Measurements from ENCODE around the gene NCCRP1.

The NCCRP1 gene

GRCh38 chr19:39165857-39166256 is 30.9 kb upstream of the NCCRP1 start:
- no peak for DNase-seq

- peak; percentile 78 for DNase-seq
These were observed 30.0 kb upstream of the NCCRP1 start for GRCh38 chr19:39166571-39167391.

DNA sequence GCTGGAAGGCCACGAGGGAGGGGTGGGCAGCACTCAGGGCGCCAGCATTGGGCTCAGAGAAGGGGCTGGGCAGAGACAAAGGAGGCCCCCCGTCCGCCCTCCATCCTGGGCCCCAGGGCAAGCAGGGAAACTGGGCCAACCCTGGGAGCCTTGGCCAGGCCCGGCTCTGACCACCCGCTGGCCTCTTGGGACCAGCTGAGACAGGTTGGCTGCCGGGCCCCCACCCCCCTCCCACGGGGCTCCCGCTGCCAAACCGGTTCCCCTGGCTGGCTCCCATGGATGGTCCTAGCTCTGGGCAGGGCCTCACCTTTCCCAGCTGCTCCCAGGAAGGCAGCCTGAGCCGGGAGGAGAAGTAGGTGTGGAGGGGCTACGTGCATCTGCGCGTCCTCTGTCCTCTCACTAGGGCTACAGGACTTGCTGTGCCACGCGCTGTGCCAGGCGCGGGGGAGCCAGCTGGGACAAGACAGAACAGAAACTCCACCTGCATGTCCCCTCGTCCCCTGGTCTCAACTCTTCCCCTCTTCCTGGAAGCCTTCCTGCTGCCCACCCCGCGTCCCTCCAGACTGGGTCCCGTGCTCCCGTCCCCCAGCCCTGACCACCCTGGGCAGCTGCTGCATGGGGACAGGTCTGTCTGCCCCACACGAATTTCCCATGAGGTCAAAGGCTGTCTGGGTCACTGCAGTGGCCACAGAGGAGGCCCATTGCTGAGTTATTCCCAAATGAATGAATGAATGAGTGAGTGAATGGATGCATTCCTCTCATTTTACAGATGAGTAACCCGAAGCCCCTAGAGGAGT is 29.1 kb upstream of the NCCRP1 start:
- DNase-seq: peak; percentile 64

GRCh38 chr19:39168258-39169142 is 28.3 kb upstream of the NCCRP1 start:
- no peak for DNase-seq

GRCh38 chr19:39169143-39169810 is 27.5 kb upstream of the NCCRP1 start:
- no peak for DNase-seq

DNA sequence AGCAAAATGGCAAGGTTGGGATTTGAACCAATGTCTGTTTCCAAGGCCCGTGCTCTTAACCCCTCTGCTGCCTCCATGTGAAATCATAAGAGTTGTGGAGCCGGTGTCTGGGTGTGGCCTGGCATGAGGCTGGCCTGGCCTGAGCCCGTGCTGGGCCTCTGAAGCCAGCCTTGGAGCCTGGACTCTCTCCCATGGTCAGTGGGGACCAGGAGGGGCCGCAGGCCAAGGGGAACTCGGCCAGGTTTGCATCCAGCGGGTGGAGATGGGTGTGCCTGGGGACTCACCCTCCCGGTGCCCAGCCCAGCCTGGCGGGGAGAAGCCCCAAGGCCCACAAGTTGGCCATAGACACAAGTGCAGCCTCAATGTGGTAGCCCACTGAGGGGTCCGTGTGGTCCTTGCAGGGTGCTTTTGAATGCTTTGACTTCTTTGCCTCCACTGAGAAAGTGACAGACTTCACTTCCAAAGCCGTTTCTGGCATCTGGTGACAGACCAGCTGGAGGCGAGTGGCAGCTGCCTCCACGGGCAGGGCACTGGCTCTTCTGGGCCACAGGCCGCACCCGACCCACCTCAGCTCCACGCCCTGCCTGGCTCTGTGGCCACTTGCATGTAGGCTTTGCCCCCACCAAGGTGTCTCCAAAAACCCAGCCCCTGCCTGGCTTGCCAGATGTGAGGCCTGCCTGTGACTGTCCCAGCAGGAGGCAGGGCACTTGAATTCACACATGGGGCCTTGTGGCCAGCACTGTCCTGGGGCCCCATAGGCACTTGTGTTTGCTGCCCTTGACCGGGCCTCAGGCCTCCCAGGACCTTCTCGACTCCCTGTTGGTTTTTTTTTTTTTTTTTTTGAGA is 26.2 kb upstream of the NCCRP1 start:
- no peak for DNase-seq

DNA sequence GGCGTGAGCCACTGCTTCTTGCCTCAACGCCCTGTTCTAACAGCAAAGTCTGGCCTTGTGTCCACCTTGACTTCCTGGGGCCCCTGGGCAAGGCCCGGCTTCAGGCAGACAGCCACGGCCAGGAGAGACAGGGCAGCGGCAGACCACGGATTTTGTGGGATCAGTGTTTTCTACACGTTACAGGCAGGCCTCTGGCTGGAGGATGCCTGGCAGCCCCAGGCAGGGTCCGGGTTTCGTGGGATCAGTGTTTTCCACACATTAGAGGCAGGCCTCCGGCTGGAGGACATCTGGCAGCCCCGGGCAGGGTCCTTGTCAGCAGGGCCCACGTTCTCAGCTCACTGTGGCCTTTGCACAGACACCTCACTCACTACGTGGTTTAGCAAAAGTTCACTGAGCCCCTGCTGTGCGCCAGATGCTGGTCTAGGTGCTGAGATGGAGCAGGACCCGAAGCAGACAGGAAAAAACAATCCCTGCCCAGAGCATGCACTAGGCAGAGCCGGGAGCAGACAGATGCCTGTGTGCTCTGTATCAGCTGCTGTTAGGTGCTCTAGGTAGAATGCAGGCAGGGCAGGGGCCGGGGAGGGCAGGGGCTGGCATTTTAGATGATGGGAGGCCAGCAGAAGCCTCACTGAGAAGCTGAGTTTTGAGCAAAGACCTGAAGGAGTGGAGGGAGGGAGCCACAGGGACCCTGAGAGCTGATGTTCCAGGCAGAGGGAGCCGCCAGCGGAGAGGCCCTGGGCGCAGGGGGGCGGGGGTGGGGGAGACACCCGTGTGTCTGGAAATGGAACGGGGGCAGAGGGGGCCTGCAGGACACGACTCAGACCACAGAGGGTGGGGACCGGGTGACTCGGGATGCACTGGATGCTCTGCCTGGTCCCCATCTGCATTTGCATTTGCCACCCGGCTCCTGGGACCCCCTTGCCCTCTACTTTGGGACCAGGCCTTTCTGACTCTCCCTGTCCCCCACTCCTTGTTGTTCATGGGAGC is 25.0 kb upstream of the NCCRP1 start:
- no peak for DNase-seq

GRCh38 chr19:39172700-39173501 is 23.9 kb upstream of the NCCRP1 start:
- DNase-seq: no peak

- DNase-seq: no peak
These were observed 23.2 kb upstream of the NCCRP1 start for GRCh38 chr19:39173502-39173991.

DNA sequence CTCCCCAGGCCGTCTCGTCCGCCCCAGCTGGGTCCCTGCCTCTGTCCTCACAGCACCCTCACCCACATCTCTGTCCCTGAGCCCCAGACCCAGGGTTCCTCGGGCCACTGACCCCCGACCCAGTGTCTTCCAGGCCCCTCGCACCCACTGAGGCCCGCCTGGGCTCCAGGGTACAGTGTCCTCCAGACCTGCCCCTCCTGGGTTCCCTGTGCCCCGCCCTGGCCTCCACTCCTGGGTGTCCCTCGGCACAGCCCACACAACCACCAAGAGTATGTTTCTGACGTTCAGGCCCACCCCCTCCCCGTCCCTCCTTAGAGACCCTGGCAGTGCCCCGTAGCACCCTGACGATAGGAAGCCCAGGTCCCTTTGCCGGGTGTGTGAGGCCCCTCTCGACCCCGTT is 22.6 kb upstream of the NCCRP1 start:
- no peak for DNase-seq

DNA sequence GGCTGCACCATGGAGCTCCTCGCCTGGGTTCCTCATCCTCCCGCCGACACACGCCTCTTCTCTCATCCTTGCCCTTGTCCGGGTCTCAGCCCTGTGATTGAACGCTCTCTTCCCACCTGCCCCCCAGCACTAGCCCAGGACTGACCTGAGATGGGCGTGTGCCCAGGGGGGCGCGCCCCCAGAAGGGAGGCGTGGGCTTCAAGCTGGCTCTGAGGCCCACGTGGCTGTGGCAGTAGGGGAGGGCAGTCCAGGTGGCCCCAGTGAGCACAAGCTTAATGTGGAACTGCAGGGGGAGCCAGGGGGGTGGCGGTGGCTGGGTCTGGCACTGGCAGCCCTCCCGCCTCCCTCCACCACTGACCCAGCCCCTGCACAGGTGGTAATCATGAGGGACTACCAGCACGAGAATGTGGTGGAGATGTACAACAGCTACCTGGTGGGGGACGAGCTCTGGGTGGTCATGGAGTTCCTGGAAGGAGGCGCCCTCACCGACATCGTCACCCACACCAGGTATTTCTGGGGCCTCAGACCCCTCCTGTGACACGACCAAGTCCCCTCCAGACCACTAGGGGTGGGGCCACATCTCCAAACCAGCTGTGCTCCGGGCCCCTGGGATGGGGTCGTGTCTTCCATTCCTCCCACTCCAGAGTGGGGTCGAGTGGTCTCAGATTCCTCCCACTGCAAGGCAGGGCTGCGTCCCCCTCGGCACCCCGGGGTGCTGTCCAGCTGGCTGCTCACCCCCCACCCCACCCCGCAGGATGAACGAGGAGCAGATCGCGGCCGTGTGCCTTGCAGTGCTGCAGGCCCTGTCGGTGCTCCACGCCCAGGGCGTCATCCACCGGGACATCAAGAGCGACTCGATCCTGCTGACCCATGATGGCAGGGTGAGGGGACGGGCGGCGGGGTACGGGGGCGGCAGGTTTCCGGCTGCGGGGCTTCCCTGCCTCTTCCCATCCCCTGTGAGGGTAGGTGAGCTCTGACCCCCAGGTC is 21.9 kb upstream of the NCCRP1 start:
- no peak for DNase-seq

DNA sequence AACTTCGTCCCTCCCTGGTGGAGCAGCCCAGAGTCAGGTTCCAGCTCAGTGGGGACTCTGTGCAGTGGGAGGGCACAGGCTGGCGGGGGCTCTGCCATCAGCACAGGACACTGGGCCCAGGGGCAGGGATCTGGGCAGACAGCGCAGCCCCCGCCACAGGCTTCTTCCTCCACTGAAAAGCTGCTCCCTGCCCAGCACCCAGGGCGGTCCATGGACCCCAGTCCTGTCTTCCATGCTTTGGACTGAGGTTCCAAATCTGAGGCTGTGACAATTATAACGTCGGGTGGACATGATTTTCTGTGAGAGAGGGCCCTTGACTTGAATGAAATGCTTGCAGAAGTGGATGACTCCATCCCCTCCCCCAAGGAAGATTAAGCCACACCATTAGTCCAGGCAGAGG is 21.2 kb upstream of the NCCRP1 start:
- DNase-seq: no peak

DNA sequence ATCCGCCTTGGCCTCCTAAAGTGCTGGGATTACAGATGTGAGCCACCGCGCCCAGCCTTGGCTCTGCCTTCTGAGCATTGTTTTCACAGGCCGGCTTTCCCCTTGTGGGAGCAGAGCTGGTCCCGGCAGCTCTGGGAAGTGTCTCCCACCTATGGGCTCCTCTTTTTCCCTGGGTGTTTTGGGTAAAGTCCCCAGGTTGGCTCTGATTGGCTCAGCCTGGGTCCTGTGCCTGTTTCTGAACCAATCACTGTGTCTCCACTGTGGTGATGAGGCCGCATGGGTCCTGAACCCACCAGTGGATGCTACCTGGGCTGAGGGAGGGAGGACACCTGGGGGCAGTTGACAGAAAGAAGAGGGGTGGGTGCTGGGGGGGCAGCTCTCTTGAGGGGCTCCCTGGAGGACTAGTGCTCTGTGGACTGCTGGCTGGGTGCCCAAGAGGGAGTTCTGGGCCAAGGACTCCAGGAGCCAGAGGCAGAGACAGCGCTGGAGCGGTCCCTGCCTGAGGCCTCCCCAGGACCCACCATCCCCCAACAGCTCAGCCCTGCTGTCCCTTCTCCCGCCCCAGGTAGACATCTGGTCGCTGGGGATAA is 19.6 kb upstream of the NCCRP1 start:
- DNase-seq: no peak

DNA sequence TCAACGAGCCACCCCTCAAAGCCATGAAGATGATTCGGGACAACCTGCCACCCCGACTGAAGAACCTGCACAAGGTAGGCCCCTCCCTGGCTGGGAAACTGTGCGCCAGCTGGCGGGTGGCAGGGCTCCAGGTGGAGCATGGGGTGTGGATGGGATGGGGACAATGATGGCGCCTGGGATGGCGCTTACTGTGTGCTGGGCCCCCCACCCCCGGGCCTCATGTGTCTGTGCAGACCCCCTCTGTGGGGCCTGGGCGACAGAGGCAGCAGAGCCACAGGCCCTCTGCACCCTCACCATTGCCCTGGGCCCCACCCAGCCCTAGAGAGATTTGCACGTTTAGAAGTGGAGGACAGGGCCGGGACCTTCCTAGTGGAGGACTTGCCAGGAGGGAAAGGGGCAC is 19.0 kb upstream of the NCCRP1 start:
- no peak for DNase-seq

GRCh38 chr19:39178296-39179006 is 18.3 kb upstream of the NCCRP1 start:
- no peak for DNase-seq

DNA sequence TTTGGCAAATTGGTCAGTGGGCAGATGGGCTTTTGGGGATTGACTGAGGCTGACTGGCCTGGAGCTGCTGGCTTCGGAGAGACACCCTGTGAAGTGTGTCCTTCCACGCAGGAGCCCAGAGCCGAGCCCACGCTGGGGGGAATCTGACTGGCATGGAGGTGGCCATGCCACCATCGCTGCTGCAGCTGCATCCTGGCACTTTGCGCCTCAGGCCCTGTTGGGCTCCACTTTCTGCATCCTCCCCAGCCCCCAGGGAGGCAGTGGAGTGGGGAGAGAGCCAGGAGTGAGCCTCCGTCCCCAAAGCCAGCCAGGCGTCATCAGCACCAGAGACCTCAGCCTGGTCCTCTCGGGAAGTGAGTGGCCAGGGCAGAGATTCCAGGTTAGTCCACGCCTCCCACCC is 17.0 kb upstream of the NCCRP1 start:
- no peak for DNase-seq

GRCh38 chr19:39180749-39181148 is 16.0 kb upstream of the NCCRP1 start:
- no peak for DNase-seq
